NT2/D1 (cell line): Measurements from ENCODE around the gene NLGN1.

Source experiments
- SUZ12 ChIP-seq: IDR thresholded peaks from 2 replicates; pipeline ENCODE4 v1.6.1; 2011; ENCODE audit not compliant: insufficient read length, insufficient read depth; ENCODE audit errors: extremely low read depth
- YY1 ChIP-seq: IDR thresholded peaks from 2 replicates; pipeline ENCODE4 v1.6.1; 2011; ENCODE audit not compliant: insufficient read length, insufficient read depth
- ZNF274 ChIP-seq: IDR thresholded peaks from 2 replicates; pipeline ENCODE4 v1.6.1; 2011; ENCODE audit warnings: mild to moderate bottlenecking, low read depth, low read length

GRCh38 chr3:174218016-174218415 is 820.5 kb downstream of the NLGN1 start:
- no peak for TF ChIP-seq YY1
- TF ChIP-seq ZNF274, result no peak
- no peak for TF ChIP-seq SUZ12
